SU-DHL-6 (cell line): ENCODE measurements around the gene FSTL4.
"Not testable (repeated sequence)": the region's sequence is repeated elsewhere in the genome, so short reads cannot be mapped to it uniquely, and the experiment has no call there.

ENCODE experiments used
- H2AFZ ChIP-seq: fragments of 200-600 bp; sonication (generic); 2 replicates; pipeline ENCODE4 v1.6.1; 2014; ENCODE audit warnings: low read depth, mild to moderate bottlenecking, moderate library complexity, mixed read lengths, antibody characterized with exemption, low read length; ENCODE audit not compliant: severe bottlenecking
- H3F3A ChIP-seq: fragments of 200-600 bp; shearing (Covaris generic); 2 replicates; pipeline ENCODE4 v1.6.0; 2016; ENCODE audit warnings: antibody characterized with exemption, mild to moderate bottlenecking; ENCODE audit not compliant: insufficient read depth
- H3K27ac ChIP-seq: fragments of 200-600 bp; sonication (generic); 2 replicates; pipeline ENCODE4 v1.5.1; 2016; ENCODE audit warnings: low read depth, mild to moderate bottlenecking, low read length, moderate library complexity, mixed read lengths
- H3K27me3 ChIP-seq: fragments of 200-600 bp; sonication (generic), shearing (Covaris generic); 2 replicates; pipeline ENCODE4 v1.6.0; 2014; ENCODE audit warnings: mild to moderate bottlenecking, low read length
- H3K36me3 ChIP-seq: fragments of 200-600 bp; sonication (generic); 2 replicates; pipeline ENCODE4 v1.6.1; 2014; ENCODE audit warnings: mild to moderate bottlenecking, low read length, mixed read lengths
- H3K4me2 ChIP-seq: fragments of 300-600, 200-600 bp; shearing (Covaris generic), sonication (generic); 2 replicates; pipeline ENCODE4 v1.6.0; 2014; ENCODE audit warnings: low read length, low read depth, mild to moderate bottlenecking; ENCODE audit not compliant: poor library complexity, severe bottlenecking
- H3K4me3 ChIP-seq: fragments of 200-600 bp; sonication (generic); 2 replicates; pipeline ENCODE4 v1.5.1; 2014; ENCODE audit warnings: antibody characterized with exemption, low read length, mild to moderate bottlenecking, mixed read lengths; ENCODE audit not compliant: insufficient read depth, poor library complexity, severe bottlenecking
- H3K79me2 ChIP-seq: fragments of 200-600 bp; sonication (generic); 2 replicates; pipeline ENCODE4 v1.6.1; 2014; ENCODE audit warnings: mild to moderate bottlenecking, low read length, moderate library complexity; ENCODE audit not compliant: insufficient read depth
- H3K9ac ChIP-seq: fragments of 200-600 bp; sonication (generic); 2 replicates; pipeline ENCODE4 v1.7.0; 2014; ENCODE audit warnings: mild to moderate bottlenecking, low read length
- H3K9me2 ChIP-seq: fragments of 200-600 bp; sonication (generic); replicated peaks from 2 replicates; pipeline ENCODE4 v1.6.1; 2014; ENCODE audit warnings: low read length; ENCODE audit not compliant: insufficient read depth
- H3K9me3 ChIP-seq: fragments of 200-600 bp; sonication (generic); 2 replicates; pipeline ENCODE4 v1.6.1; 2014; ENCODE audit warnings: low read length, mixed read lengths; ENCODE audit not compliant: insufficient read depth
- H4K20me1 ChIP-seq: fragments of 200-600 bp; sonication (generic); 2 replicates; pipeline ENCODE4 v1.6.1; 2014; ENCODE audit warnings: low read depth, mild to moderate bottlenecking, antibody characterized with exemption, low read length, moderate library complexity, mixed read lengths
- CTCF ChIP-seq: fragments of 200-600 bp; sonication (generic); IDR thresholded peaks from one replicate; pipeline ENCODE4 v1.5.1; 2017; ENCODE audit warnings: antibody characterized with exemption, mild to moderate bottlenecking, low read length, moderate library complexity; ENCODE audit not compliant: insufficient read depth, poor library complexity, severe bottlenecking
- EZH2phosphoT487 ChIP-seq: fragments of 200-600 bp; sonication (generic), shearing (Covaris generic); conservative IDR thresholded peaks from 2 replicates; pipeline ENCODE4 v1.6.1; 2018; ENCODE audit warnings: mild to moderate bottlenecking, antibody characterized with exemption, low read length, moderate library complexity, mixed read lengths

Gene FSTL4

DNA sequence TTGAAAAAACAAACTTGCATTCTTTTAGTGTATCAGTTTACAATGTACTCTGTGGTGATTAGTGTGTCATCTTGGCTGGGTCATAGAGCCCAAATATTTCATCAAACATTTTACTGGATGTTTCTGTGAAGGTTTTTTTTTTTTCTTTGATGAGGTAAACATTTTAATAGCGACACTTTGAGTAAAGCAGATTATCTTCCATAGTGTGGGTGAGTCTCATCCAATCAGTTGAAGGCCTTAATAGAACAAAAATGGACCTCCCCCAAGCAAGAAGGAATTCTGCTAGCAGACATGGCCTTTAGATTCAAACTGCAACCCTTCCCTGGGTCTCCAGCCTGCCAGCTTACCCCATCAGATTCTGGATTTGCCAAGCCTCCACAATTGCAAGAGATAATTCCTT, 72.5 kb downstream of the FSTL4 start:
- H3K36me3 ChIP-seq = no peaks in the 10 kb centered on the region
- TF ChIP-seq CTCF (no peak), EZH2phosphoT487 (no peak)
- no peak overlapping the region for H3K4me3 ChIP-seq
- no peak overlapping the region for H3K9ac ChIP-seq
- H3K9me3 ChIP-seq = no peaks in the 10 kb centered on the region
- no peaks in the 10 kb centered on the region for H3K27me3 ChIP-seq
- H4K20me1 ChIP-seq = no peaks in the 10 kb centered on the region
- no peak overlapping the region for H2AFZ ChIP-seq
- no peaks in the 10 kb centered on the region for H3K79me2 ChIP-seq
- no peak overlapping the region for H3K4me2 ChIP-seq
- no peaks in the 10 kb centered on the region for H3F3A ChIP-seq
- H3K27ac ChIP-seq = no peak overlapping the region
- no peaks in the 10 kb centered on the region for H3K9me2 ChIP-seq

GRCh38 chr5:133538718-133539117, 73.6 kb downstream of the FSTL4 start:
- Histone ChIP-seq H3K4me2 (no peak overlapping the region), H3K9ac (no peak overlapping the region), H3K4me3 (no peak overlapping the region), H3K27ac (no peak overlapping the region), H3K79me2 (no peaks in the 10 kb centered on the region), H4K20me1 (no peaks in the 10 kb centered on the region), H3K9me3 (no peaks in the 10 kb centered on the region), H3K36me3 (no peaks in the 10 kb centered on the region), H3K27me3 (no peaks in the 10 kb centered on the region), H3K9me2 (no peaks in the 10 kb centered on the region), H3F3A (no peaks in the 10 kb centered on the region), H2AFZ (no peak overlapping the region)
- TF ChIP-seq CTCF (no peak), EZH2phosphoT487 (no peak)

DNA sequence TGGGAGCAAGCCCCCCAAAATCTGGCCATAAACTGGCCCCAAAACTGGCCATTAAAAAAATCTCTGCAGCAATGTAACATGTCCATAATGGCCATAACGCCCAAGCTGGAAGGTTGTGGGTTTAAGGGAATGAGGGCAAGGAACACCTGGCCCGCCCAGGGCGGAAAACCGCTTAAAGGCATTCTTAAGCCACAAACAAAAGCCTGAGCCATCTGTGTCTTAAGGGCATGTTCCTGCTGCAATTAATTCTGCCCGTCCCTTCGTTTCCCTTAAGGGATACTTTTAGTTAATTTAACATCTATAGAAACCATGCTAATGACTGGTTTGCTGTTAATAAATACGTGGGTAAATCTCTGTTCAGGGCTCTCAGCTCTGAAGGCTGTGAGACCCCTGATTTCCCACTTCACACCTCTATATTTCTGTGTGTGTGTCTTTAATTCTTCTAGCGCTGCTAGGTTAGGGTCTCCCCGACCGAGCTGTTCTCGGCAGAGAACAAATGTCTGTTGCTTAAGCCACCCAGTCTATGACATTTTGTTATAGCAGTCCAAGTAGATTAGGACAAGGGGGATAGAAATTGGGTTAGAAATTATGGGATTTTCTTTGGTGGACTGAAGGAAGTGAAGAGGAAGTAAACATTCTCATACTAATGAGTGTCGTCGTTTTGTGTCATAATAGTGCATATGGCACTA, 77.0 kb downstream of the FSTL4 start:
- not testable (repeated sequence) for H2AFZ ChIP-seq, H3K4me3 ChIP-seq, H3K36me3 ChIP-seq, H3K4me2 ChIP-seq, H3K9ac ChIP-seq, H3K27me3 ChIP-seq, H3K9me3 ChIP-seq, H4K20me1 ChIP-seq, H3K79me2 ChIP-seq, H3F3A ChIP-seq, H3K27ac ChIP-seq, H3K9me2 ChIP-seq

- Histone ChIP-seq H3K27ac (no peak overlapping the region), H3F3A (no peaks in the 10 kb centered on the region), H3K36me3 (no peaks in the 10 kb centered on the region), H3K79me2 (no peaks in the 10 kb centered on the region), H4K20me1 (no peaks in the 10 kb centered on the region), H3K4me2 (no peak overlapping the region), H3K9me2 (no peaks in the 10 kb centered on the region), H3K9me3 (no peaks in the 10 kb centered on the region), H3K4me3 (no peak overlapping the region), H2AFZ (no peak overlapping the region), H3K9ac (no peak overlapping the region), H3K27me3 (no peaks in the 10 kb centered on the region)
- TF ChIP-seq CTCF (no peak), EZH2phosphoT487 (no peak)
These were observed 77.8 kb downstream of the FSTL4 start for GRCh38 chr5:133534566-133534965.
